ENCODE data around the gene SMIM44. TPM values are rescaled to one million over a fixed set of nuclear protein-coding genes. Genes with fewer than 3 reads are reported as not detected.

SMIM44 gene
- total RNA-seq, 3 donors from 2014 or later: not detected

GRCh38 chr19:3504735-3505134, 21.5 kb upstream of the SMIM44 start:
- no peak for DNase-seq (ENCODE audit: low spot score in 2 of 2)
- Histone ChIP-seq H3K4me3 (no peak overlapping the region), H3K27ac (no peak overlapping the region), H3K36me3 (no peaks in the 10 kb centered on the region), H3K27me3 (no peaks in the 10 kb centered on the region), H3K4me1 (peaks cover under 1 to 11% of the 10 kb centered on the region in 2 donors), H3K9me3 (no peaks in the 10 kb centered on the region)
- TF ChIP-seq POLR2A (IDR thresholded peaks at IDR 0.05): no peak
- TF ChIP-seq CTCF (IDR thresholded peaks at IDR 0.05): no peak
- no peak for TF ChIP-seq POLR2AphosphoS5 (IDR thresholded peaks at IDR 0.05)
- intact Hi-C loops (cut with DNase I; ENCODE audit: low total_unique reads): no loop called here

GRCh38 chr19:3503036-3503572, 19.9 kb upstream of the SMIM44 start:
- TF ChIP-seq POLR2AphosphoS5 (IDR thresholded peaks at IDR 0.05) (no peak), POLR2A (IDR thresholded peaks at IDR 0.05) (no peak), CTCF (IDR thresholded peaks at IDR 0.05) (no peak)
- H3K9me3 ChIP-seq: no peaks in the 10 kb centered on the region
- no peak overlapping the region for H3K4me3 ChIP-seq
- H3K36me3 ChIP-seq: no peaks in the 10 kb centered on the region
- H3K27ac ChIP-seq: no peak overlapping the region
- peaks cover 6 to 14% of the 10 kb centered on the region in 2 donors for H3K4me1 ChIP-seq
- no peaks in the 10 kb centered on the region for H3K27me3 ChIP-seq
- intact Hi-C loops (cut with DNase I; ENCODE audit: low total_unique reads): no loop called here
- DNase-seq (ENCODE audit: low spot score in 2 of 2): no peak

GRCh38 chr19:3501780-3502179, 18.5 kb upstream of the SMIM44 start:
- Histone ChIP-seq H3K9me3 (no peaks in the 10 kb centered on the region), H3K4me3 (no peak overlapping the region), H3K27me3 (no peaks in the 10 kb centered on the region), H3K27ac (no peak overlapping the region), H3K4me1 (peaks cover 6 to 8% of the 10 kb centered on the region in 2 donors), H3K36me3 (no peaks in the 10 kb centered on the region)
- TF ChIP-seq POLR2AphosphoS5 (IDR thresholded peaks at IDR 0.05): no peak
- no peak for TF ChIP-seq POLR2A (IDR thresholded peaks at IDR 0.05)
- no peak for TF ChIP-seq CTCF (IDR thresholded peaks at IDR 0.05)
- DNase-seq (ENCODE audit: low spot score in 2 of 2): no peak
- intact Hi-C loops (cut with DNase I; ENCODE audit: low total_unique reads): no loop called here

GRCh38 chr19:3500429-3501101, 17.3 kb upstream of the SMIM44 start, which contains the start of gene DOHH:
Gene DOHH, minus strand, starts transcription at chr19:3500674. Its CDS starts 3,860 bp downstream, at chr19:3496814.
- intact Hi-C loops (cut with DNase I; ENCODE audit: low total_unique reads): no loop called here
- Histone ChIP-seq H3K36me3 (no peaks in the 10 kb centered on the region), H3K9me3 (no peaks in the 10 kb centered on the region), H3K4me3 (peak within 1 kb of the TSS; percentile 77 to 98 (median 88)), H3K27ac (peak within 1 kb of the TSS; percentile 92 to 97), H3K4me1 (peaks cover 5 to 6% of the 10 kb centered on the region in 2 donors), H3K27me3 (no peaks in the 10 kb centered on the region)
- DNase-seq (ENCODE audit: low spot score in 2 of 2): peak; percentile 94 to 95
- no peak for TF ChIP-seq POLR2A (IDR thresholded peaks at IDR 0.05)
- peak; percentile 92 to 97 (median 94) for TF ChIP-seq POLR2AphosphoS5 (IDR thresholded peaks at IDR 0.05)

- no peak for TF ChIP-seq POLR2AphosphoS5 (IDR thresholded peaks at IDR 0.05)
- TF ChIP-seq CTCF (IDR thresholded peaks at IDR 0.05): no peak
- TF ChIP-seq POLR2A (IDR thresholded peaks at IDR 0.05): no peak
- Histone ChIP-seq H3K36me3 (no peaks in the 10 kb centered on the region), H3K4me1 (peaks cover 5 to 6% of the 10 kb centered on the region in 2 donors), H3K9me3 (no peaks in the 10 kb centered on the region), H3K4me3 (peak overlapping the region; percentile 77 to 98 (median 88)), H3K27me3 (no peaks in the 10 kb centered on the region), H3K27ac (peak overlapping the region; percentile 92 to 97)
- intact Hi-C loops (cut with DNase I; ENCODE audit: low total_unique reads): no loop called here
- DNase-seq (ENCODE audit: low spot score in 2 of 2): no peak
Measured at GRCh38 chr19:3499738-3500428, 16.6 kb upstream of the SMIM44 start.
